OCI-LY1 (cell line): ENCODE data around the gene NFKBIZ.
A peak's percentile ranks its signal among the peaks of the same experiment; 100 is the strongest.

ENCODE experiments used
- H2AFZ ChIP-seq: fragments of 200-600 bp; sonication (generic), shearing (Covaris generic); 2 replicates; pipeline ENCODE4 v1.6.0; 2014; ENCODE audit warnings: antibody characterized with exemption, mild to moderate bottlenecking, low read length
- H3F3A ChIP-seq: fragments of 200-600 bp; sonication (generic), shearing (Covaris generic); 2 replicates; pipeline ENCODE4 v1.6.0; 2014; ENCODE audit warnings: mild to moderate bottlenecking, antibody characterized with exemption, low read length, moderate library complexity; ENCODE audit not compliant: insufficient read depth
- H3K27ac ChIP-seq: fragments of 200-600 bp; sonication (generic); 2 replicates; pipeline ENCODE4 v1.5.1; 2014; ENCODE audit warnings: low read length, mixed run types, mild to moderate bottlenecking, low read depth; ENCODE audit not compliant: poor library complexity, severe bottlenecking
- H3K27me3 ChIP-seq: fragments of 200-600 bp; sonication (generic); 2 replicates; pipeline ENCODE4 v1.6.0; 2014; ENCODE audit warnings: antibody characterized with exemption, mild to moderate bottlenecking, low read length, moderate library complexity; ENCODE audit not compliant: insufficient read depth
- H3K36me3 ChIP-seq: fragments of 200-600 bp; sonication (generic); 2 replicates; pipeline ENCODE4 v1.6.1; 2014; ENCODE audit warnings: mild to moderate bottlenecking, antibody characterized with exemption, low read length, moderate library complexity, mixed read lengths; ENCODE audit not compliant: insufficient read depth
- H3K4me1 ChIP-seq: fragments of 200-600 bp; sonication (generic); 2 replicates; pipeline ENCODE4 v1.5.1; 2014; ENCODE audit warnings: mild to moderate bottlenecking, low read length, moderate library complexity; ENCODE audit not compliant: insufficient read depth, severe bottlenecking
- H3K4me2 ChIP-seq: fragments of 200-600 bp; sonication (generic), shearing (Covaris generic); 2 replicates; pipeline ENCODE4 v1.6.1; 2014; ENCODE audit warnings: low read length
- H3K4me3 ChIP-seq: fragments of 200-600 bp; sonication (generic); 2 replicates; pipeline ENCODE4 v1.5.1; 2014; ENCODE audit warnings: low read length, low read depth, mild to moderate bottlenecking, mixed read lengths; ENCODE audit not compliant: poor library complexity, severe bottlenecking
- H3K79me2 ChIP-seq: fragments of 200-600 bp; shearing (Covaris generic); 2 replicates; pipeline ENCODE4 v1.6.1; 2016; ENCODE audit warnings: mixed run types, low read length, mixed read lengths; ENCODE audit not compliant: insufficient read depth
- H3K9ac ChIP-seq: fragments of 200-600 bp; sonication (generic), shearing (Covaris generic); 2 replicates; pipeline ENCODE4 v1.6.1; 2014; ENCODE audit warnings: mild to moderate bottlenecking, low read length, mixed read lengths
- H3K9me2 ChIP-seq: fragments of 200-600 bp; sonication (generic), shearing (Covaris generic); 2 replicates; pipeline ENCODE4 v1.6.1; 2014; ENCODE audit warnings: low read depth, mild to moderate bottlenecking, low read length, mixed read lengths
- H3K9me3 ChIP-seq: fragments of 200-600 bp; shearing (Covaris generic); 2 replicates; pipeline ENCODE4 v1.6.1; 2014; ENCODE audit warnings: low read length, mixed read lengths
- H4K20me1 ChIP-seq: fragments of 200-600 bp; sonication (generic), shearing (Covaris generic); 2 replicates; pipeline ENCODE4 v1.6.0; 2016; ENCODE audit warnings: mild to moderate bottlenecking, low read length; ENCODE audit not compliant: insufficient read depth
- EZH2 ChIP-seq: fragments of 200-600 bp; sonication (generic), shearing (Covaris generic); IDR thresholded peaks from 2 replicates; pipeline ENCODE4 v1.8.0; 2017; ENCODE audit warnings: borderline replicate concordance, mixed run types, mild to moderate bottlenecking, antibody characterized with exemption, low read length, moderate library complexity, mixed read lengths
- TF ChIP-seq, protein P1 (sequence below): fragments of 200-600 bp; sonication (generic), shearing (Covaris generic); IDR thresholded peaks from 2 replicates; pipeline ENCODE4 v1.5.1; 2017; ENCODE audit warnings: mild to moderate bottlenecking, antibody characterized with exemption, low read length, moderate library complexity, mixed read lengths

NFKBIZ gene

DNA sequence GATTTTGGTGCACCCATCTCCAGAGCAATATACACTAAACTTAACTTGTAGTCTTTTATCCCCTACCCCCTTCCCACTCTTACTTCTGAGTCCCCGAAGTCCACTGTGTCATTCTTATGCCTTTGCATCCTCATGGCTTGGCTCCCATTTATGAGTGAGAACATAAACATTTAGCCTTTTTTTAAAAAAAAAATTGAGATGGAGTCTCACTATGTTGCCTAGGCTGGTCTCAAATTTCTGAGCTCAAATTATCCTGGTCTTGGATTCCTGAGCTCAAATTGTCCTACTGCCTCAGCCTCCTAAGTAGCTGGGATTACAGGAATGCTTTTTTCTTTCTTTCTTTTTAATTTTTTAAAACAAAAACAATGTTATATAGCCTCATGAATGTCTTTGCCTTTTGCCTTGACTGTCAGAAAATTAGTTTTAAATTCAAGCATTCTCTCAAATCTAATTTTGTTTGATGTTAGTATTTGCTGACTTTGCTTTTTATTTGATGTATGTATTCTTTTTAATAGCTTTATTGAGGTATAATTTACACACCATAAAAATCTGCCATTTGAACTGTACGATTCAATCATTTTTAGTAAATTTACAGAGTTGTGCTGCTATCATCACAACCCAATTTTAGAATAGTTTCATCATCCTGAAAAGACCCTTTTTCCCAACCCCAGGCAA lies 46.9 kb downstream of the NFKBIZ start:
- peaks cover 8% of the 10 kb centered on the region; the same call in 1 of the 2 replicates for H3K9me3 ChIP-seq
- H3K4me1 ChIP-seq, result peaks cover 27% of the 10 kb centered on the region
- no peak overlapping the region for H3K4me2 ChIP-seq
- H3K9ac ChIP-seq, result no peak overlapping the region
- no peaks in the 10 kb centered on the region for H4K20me1 ChIP-seq
- H3K9me2 ChIP-seq, result no peaks in the 10 kb centered on the region
- H2AFZ ChIP-seq, result no peak overlapping the region
- H3K27me3 ChIP-seq, result no peaks in the 10 kb centered on the region
- H3K79me2 ChIP-seq, result no peaks in the 10 kb centered on the region
- no peak overlapping the region for H3K4me3 ChIP-seq
- no peak for TF ChIP-seq EZH2
- TF ChIP-seq, protein P1, sequence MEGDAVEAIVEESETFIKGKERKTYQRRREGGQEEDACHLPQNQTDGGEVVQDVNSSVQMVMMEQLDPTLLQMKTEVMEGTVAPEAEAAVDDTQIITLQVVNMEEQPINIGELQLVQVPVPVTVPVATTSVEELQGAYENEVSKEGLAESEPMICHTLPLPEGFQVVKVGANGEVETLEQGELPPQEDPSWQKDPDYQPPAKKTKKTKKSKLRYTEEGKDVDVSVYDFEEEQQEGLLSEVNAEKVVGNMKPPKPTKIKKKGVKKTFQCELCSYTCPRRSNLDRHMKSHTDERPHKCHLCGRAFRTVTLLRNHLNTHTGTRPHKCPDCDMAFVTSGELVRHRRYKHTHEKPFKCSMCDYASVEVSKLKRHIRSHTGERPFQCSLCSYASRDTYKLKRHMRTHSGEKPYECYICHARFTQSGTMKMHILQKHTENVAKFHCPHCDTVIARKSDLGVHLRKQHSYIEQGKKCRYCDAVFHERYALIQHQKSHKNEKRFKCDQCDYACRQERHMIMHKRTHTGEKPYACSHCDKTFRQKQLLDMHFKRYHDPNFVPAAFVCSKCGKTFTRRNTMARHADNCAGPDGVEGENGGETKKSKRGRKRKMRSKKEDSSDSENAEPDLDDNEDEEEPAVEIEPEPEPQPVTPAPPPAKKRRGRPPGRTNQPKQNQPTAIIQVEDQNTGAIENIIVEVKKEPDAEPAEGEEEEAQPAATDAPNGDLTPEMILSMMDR, result no peak
- no peak overlapping the region for H3K27ac ChIP-seq
- no peaks in the 10 kb centered on the region for H3K36me3 ChIP-seq
- H3F3A ChIP-seq, result no peaks in the 10 kb centered on the region

DNA sequence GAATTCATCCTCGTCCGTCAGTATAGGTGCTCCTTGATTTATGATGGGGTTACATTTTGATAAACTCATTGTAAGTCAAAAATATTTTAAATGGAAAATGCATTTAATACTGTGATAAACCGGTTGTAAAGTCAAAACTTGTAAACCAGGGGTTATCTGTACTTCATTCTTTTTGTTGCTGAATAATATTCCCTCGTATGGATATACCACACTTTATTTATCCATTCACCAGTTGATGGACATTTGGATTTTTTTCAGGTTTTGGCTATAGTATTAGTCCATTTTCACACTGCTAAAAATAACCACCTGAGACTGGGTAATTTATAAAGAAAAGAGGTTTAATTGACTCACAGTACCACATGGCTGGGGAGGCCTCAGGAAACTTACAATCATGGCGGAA lies 47.7 kb downstream of the NFKBIZ start:
- H3K4me3 ChIP-seq, result no peak overlapping the region
- H4K20me1 ChIP-seq, result no peaks in the 10 kb centered on the region
- no peaks in the 10 kb centered on the region for H3K27me3 ChIP-seq
- H3K27ac ChIP-seq, result no peak overlapping the region
- no peak overlapping the region for H2AFZ ChIP-seq
- H3K79me2 ChIP-seq, result no peaks in the 10 kb centered on the region
- H3K9me3 ChIP-seq, result peaks cover 8% of the 10 kb centered on the region; the same call in 1 of the 2 replicates
- H3K4me2 ChIP-seq, result no peak overlapping the region
- H3K9ac ChIP-seq, result no peak overlapping the region
- no peaks in the 10 kb centered on the region for H3K9me2 ChIP-seq
- H3K4me1 ChIP-seq, result peaks cover 27% of the 10 kb centered on the region
- no peaks in the 10 kb centered on the region for H3F3A ChIP-seq
- TF ChIP-seq EZH2, result no peak
- H3K36me3 ChIP-seq, result no peaks in the 10 kb centered on the region

DNA sequence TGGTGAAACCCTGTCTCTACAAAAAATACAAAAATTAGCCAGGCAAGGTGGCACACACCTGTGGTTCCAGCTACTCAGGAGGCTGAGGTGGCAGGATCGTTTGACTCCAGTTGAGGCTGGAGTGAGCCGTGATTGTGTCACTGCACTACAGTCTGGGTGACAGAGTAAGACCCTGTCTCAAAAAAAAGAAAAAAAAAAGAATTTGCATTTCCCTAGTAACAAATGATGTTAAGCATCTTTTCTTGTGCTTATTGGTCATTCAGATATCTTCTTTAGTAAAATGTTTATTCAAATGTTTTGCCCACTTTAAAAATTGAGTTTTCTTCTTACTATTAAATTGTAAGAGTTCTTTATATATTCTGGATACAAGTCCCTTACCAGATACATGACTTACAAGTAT lies 48.7 kb downstream of the NFKBIZ start:
- no peaks in the 10 kb centered on the region for H3F3A ChIP-seq
- H3K9me2 ChIP-seq, result no peaks in the 10 kb centered on the region
- no peak for TF ChIP-seq EZH2
- TF ChIP-seq, protein P1, result no peak
- no peak overlapping the region for H3K9ac ChIP-seq
- no peaks in the 10 kb centered on the region for H3K36me3 ChIP-seq
- no peak overlapping the region for H3K4me3 ChIP-seq
- peaks cover 23% of the 10 kb centered on the region for H3K4me1 ChIP-seq
- H2AFZ ChIP-seq, result no peak overlapping the region
- peak overlapping the region; percentile 78 for H3K27ac ChIP-seq
- H3K9me3 ChIP-seq, result peaks cover 8% of the 10 kb centered on the region; the same call in 1 of the 2 replicates
- H3K27me3 ChIP-seq, result no peaks in the 10 kb centered on the region
- no peaks in the 10 kb centered on the region for H4K20me1 ChIP-seq
- no peaks in the 10 kb centered on the region for H3K79me2 ChIP-seq
- H3K4me2 ChIP-seq, result peak overlapping the region; percentile 2; the same call in 1 of the 2 replicates

DNA sequence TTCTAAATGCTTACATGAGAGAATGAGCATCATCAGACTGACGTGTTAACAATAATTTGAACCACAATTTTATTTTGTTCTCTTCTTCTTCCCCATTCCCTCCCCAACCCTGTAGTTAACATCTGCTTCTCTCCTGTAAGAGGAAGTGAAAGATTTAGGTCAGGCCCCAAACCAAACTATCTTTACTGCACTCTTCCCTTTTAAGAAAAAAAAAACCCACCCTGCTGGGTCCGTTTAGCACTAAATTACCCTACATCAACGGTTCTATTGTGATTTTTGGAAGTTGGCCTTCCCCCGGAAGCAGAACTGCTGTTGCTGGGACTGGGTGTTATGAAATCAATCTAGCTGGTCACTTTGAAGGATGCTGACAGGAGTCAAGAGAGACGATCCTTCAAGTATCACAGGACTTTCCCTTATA lies 49.4 kb downstream of the NFKBIZ start:
- Histone ChIP-seq H3K9ac (no peak overlapping the region; the same call in 1 of the 2 replicates), H2AFZ (no peak overlapping the region), H3K4me1 (peaks cover 23% of the 10 kb centered on the region), H3K79me2 (no peaks in the 10 kb centered on the region), H4K20me1 (no peaks in the 10 kb centered on the region), H3K27me3 (no peaks in the 10 kb centered on the region), H3K4me3 (no peak overlapping the region), H3K9me2 (no peaks in the 10 kb centered on the region), H3F3A (no peaks in the 10 kb centered on the region), H3K4me2 (peak overlapping the region; percentile 2; the same call in 1 of the 2 replicates), H3K9me3 (peaks cover 8% of the 10 kb centered on the region; the same call in 1 of the 2 replicates), H3K36me3 (no peaks in the 10 kb centered on the region), H3K27ac (peak overlapping the region; percentile 78)
- TF ChIP-seq, protein P1, result no peak
- TF ChIP-seq EZH2, result no peak
